Spinal cord (tissue), 10 donors: ENCODE results near the gene CACNA2D1. TPM values are rescaled to one million over a fixed set of nuclear protein-coding genes. Genes with fewer than 3 reads are reported as not detected.

Experiments used
- DNase-seq, 6 donors: peaks; one replicate each; pipeline versions ENCODE4 v3.0.0 to v3.0.0-alpha.2; 2013 to 2015; ENCODE audit warnings: low spot score in 6 of 6, low read depth in 4 of 6
- H3K27ac ChIP-seq: one replicate; pipeline ENCODE4 v1.5.1; 2013; ENCODE audit warnings: low read depth, low read length, control low read depth
- H3K27me3 ChIP-seq: one replicate; pipeline ENCODE4 v1.6.1; 2013; ENCODE audit warnings: low read length; ENCODE audit not compliant: control insufficient read depth, insufficient read depth
- H3K36me3 ChIP-seq: one replicate; pipeline ENCODE4 v1.6.1; 2013; ENCODE audit warnings: low read length; ENCODE audit not compliant: control insufficient read depth, insufficient read depth
- H3K4me1 ChIP-seq: one replicate; pipeline ENCODE4 v1.6.1; 2013; ENCODE audit warnings: low read length; ENCODE audit not compliant: control insufficient read depth, insufficient read depth
- H3K4me3 ChIP-seq: one replicate; pipeline ENCODE4 v1.5.1; 2013; ENCODE audit warnings: low read depth, low read length, control low read depth
- H3K9me3 ChIP-seq: one replicate; pipeline ENCODE4 v1.6.1; 2013; ENCODE audit warnings: low read length; ENCODE audit not compliant: control insufficient read depth, insufficient read depth
- WGBS: methylation state at CpG from one replicate; pipeline ENCODE4 v1.1.5; 2013; ENCODE audit warnings: missing lambda C conversion rate; ENCODE audit not compliant: insufficient coverage; 5-methylcytosine and 5-hydroxymethylcytosine counted together
- polyA plus RNA-seq, 2 donors: library from polyadenylated mRNA; unstranded; fragments of 120-200 nt; gene quantifications; one replicate each; pipeline ENCODE4 v1.2.1, GENCODE V29; 2013; ENCODE audit not compliant: insufficient read length in 2 of 2
- total RNA-seq, 2 donors: library from RNA; depleted of rRNA in 1 of 2; stranded (reverse); fragments of 120-200 nt in 1 of 2; fragments of >200 nt in 1 of 2; gene quantifications; one replicate each; pipeline versions ENCODE4 v1.2.3 to v1.2.4, GENCODE V29; 2013 to 2014
- donor health status: healthy.

Gene CACNA2D1
- total and polyA plus RNA-seq, 4 donors = 28.1 to 108 (median 42.0) TPM

DNA sequence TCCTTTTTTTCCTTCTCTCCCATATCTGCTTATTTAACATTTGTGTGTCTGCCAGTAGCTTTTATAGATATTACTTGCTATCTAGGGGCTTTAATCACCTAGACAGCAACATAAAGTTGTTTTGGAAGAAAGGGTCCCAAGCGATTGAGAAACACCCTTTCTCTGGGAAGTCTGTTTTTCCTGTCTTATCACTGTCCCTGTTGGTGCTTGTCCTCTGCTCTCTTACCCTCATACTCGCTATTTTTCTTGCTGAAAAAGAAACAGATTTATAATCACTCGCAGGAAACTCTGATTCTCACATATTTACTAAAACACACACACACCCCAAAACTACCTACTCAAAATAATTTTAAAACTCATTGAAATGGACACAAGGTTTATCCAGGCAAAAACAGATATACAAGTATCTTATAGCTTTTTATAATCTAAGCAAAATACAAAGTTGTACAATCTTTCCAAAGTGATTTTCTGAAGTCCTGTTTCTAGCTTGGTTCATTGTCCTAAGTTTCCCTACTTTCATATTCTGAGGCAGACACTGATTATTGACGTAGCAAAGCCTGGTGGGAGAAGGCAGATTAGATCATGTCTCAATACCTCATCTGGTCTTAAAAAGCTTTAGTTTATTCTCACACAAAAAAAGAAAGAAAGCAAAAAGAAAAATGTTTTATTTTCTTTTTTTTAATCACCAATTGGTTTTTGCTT lies 157.3 kb downstream of the CACNA2D1 start:
- H3K27me3 ChIP-seq = no peaks in the 10 kb centered on the region
- WGBS = no CpG with 5 or more reads among the region's 4 CpGs
- H3K36me3 ChIP-seq = no peaks in the 10 kb centered on the region
- no peaks in the 10 kb centered on the region for H3K9me3 ChIP-seq
- DNase-seq = no peak
- no peaks in the 10 kb centered on the region for H3K4me1 ChIP-seq
- no peak overlapping the region for H3K4me3 ChIP-seq
- no peak overlapping the region for H3K27ac ChIP-seq

DNA sequence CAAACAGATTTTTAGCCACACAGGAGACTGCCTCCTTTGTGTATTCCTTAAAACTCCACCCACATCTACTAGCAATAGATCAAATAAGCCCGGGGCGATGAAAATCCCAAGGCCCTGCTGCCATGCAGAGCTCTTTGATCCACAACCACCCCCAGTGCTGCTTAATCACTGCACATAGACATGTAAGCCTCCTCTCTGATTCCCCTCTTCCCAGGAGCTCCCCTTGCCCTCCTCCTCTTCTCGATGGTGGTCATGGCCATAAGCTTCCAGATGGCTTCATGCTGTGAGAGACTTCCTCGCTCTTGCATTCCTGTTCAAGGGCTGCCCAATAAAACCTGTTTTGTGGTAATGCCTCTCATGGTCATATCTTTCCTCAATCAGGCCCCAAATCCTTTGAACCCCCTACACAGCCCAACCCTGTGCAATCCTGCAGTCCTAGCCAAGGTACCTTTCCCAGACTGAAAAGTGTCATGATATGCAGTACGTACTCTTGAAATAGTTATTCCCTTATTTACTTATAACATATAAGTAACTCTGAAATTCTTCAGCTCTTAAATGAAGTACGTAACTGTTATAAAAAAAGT lies 158.5 kb downstream of the CACNA2D1 start:
- no peaks in the 10 kb centered on the region for H3K9me3 ChIP-seq
- no peak overlapping the region for H3K4me3 ChIP-seq
- H3K27me3 ChIP-seq = no peaks in the 10 kb centered on the region
- no peak overlapping the region for H3K27ac ChIP-seq
- WGBS = 61% methylated on average over 4 of the region's 6 CpGs
- DNase-seq = no peak
- no peaks in the 10 kb centered on the region for H3K36me3 ChIP-seq
- H3K4me1 ChIP-seq = no peaks in the 10 kb centered on the region

DNA sequence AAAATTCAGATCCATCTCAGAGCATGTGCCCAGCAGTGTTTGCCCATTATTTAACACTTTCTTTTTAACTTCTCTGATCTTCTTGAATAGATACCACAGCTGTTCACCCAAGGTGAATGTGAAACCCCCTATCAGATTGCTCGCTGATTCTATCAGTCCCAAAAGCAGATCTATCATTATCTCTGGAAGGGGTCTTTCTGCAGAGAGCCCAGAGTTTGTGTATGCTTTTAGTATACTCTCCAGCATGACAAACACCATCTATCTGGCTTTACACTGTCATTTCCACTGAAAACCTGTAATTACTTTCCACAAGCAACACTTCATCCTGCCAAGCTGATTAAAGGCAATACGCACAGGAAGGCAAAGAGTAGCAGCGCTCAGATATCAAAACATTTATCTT lies 168.2 kb downstream of the CACNA2D1 start:
- Histone ChIP-seq H3K9me3 (no peaks in the 10 kb centered on the region), H3K4me1 (no peaks in the 10 kb centered on the region), H3K4me3 (no peak overlapping the region), H3K36me3 (no peaks in the 10 kb centered on the region), H3K27me3 (no peaks in the 10 kb centered on the region), H3K27ac (no peak overlapping the region)
- DNase-seq = peak in 2 of 6 donors; percentile 22 to 41
- WGBS = 60% methylated on average over 1 of the region's 3 CpGs

DNA sequence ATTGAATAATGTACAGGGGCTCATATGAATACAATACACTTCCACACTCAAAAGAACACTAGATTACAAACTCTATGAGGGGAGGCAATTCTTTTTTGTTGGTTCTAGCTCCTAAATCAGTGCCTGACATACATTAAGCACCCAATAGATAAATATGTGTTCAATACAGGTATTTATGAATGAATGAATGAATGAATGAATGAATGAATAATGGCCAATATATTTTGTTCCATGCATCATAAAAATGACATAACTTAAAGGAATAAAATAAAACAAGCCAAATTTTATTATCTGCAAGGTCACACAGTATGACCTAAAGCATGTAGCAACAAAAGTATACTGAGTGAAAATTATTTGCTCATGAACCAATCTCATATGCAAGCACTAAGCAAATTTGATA lies 168.9 kb downstream of the CACNA2D1 start:
- Histone ChIP-seq H3K4me3 (no peak overlapping the region), H3K4me1 (no peaks in the 10 kb centered on the region), H3K27me3 (no peaks in the 10 kb centered on the region), H3K27ac (no peak overlapping the region), H3K9me3 (no peaks in the 10 kb centered on the region), H3K36me3 (no peaks in the 10 kb centered on the region)
- no peak for DNase-seq

DNA sequence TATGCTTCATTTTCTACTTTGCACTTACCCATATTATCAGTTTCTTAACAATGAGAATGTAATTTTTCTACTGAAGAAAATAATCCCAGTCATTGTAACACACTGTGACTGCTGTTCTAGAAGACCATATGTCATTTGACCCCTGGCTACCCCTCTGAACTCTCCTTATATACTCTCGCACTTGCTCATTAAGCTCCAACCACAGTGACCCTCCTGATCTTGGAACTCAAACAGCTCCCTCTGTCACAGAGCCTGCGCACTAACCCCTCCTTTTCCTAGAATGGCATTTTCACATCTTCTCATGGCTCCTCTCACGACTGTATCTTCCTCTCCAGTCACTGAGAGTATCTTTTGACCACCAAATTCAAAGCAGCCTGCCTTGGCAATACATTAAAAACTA lies 169.7 kb downstream of the CACNA2D1 start:
- no peaks in the 10 kb centered on the region for H3K36me3 ChIP-seq
- DNase-seq = no peak
- H3K27ac ChIP-seq = no peak overlapping the region
- H3K4me1 ChIP-seq = no peaks in the 10 kb centered on the region
- H3K9me3 ChIP-seq = no peaks in the 10 kb centered on the region
- 69% methylated on average over 3 of the region's 3 CpGs for WGBS
- no peaks in the 10 kb centered on the region for H3K27me3 ChIP-seq
- H3K4me3 ChIP-seq = no peak overlapping the region

DNA sequence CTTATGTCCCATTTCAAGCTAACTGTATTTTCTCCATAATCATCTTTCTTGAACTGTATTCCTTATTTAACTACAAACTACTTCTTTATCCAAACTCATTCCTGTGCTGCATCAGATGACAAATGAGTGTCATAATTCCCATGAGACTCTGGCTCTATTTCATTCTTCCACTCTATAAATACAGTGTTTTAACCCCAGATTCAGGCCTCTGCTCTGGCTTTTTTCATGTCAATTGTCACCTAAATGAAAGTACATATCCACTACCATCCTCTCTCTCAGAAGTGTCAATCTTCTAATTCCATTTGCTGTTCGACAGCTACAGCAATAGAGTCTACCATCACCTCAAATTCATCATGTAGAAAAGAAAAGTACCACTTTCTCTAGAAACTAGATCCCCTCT lies 172.7 kb downstream of the CACNA2D1 start:
- Histone ChIP-seq H3K9me3 (no peaks in the 10 kb centered on the region), H3K27ac (no peak overlapping the region), H3K4me1 (no peaks in the 10 kb centered on the region), H3K36me3 (no peaks in the 10 kb centered on the region), H3K27me3 (no peaks in the 10 kb centered on the region), H3K4me3 (no peak overlapping the region)
- no peak for DNase-seq
- 92% methylated on average over 1 of the region's 1 CpG for WGBS

DNA sequence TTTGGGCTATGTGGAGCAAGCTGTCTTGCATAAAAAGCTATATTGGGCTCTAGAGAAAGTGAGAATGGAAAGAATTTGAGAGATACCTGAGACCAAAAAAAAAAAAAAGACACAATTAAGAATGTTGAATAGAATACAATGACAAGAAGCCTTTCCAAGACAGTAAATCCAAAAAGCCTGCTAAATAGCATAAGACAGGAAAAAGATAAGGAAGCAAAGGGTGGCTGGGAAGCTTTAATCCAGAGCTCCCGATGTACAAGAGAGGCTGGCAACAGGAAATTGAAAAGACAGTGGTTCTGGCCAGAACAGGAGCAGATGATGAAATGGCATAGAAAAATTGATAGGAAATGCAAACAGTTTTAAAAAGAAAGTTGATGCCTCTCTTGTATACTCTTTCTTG lies 174.9 kb downstream of the CACNA2D1 start:
- no peak for DNase-seq
- 73% methylated on average over 1 of the region's 1 CpG for WGBS
- H3K4me3 ChIP-seq = no peak overlapping the region
- no peak overlapping the region for H3K27ac ChIP-seq
- no peaks in the 10 kb centered on the region for H3K9me3 ChIP-seq
- no peaks in the 10 kb centered on the region for H3K36me3 ChIP-seq
- H3K27me3 ChIP-seq = no peaks in the 10 kb centered on the region
- no peaks in the 10 kb centered on the region for H3K4me1 ChIP-seq

DNA sequence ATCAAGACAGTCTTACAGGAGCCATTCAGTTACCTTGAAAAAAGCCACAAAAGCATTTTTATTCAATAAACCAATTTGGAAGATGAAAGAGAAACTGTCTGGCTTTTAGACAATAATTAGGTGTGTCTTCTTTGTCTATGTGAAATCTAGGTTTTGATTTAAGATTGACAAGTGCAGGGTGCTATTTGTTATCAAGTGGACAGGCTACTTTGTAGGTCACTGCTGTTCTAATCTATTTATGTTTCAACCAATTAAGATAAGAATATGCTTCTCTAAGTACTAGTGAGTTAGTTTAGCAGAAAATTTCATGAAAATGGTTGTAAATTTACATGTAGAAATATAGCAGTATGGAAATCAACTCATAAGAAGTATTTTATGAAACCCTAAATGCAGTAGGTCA lies 177.5 kb downstream of the CACNA2D1 start:
- no peaks in the 10 kb centered on the region for H3K36me3 ChIP-seq
- DNase-seq = no peak
- H3K27me3 ChIP-seq = no peaks in the 10 kb centered on the region
- H3K9me3 ChIP-seq = no peaks in the 10 kb centered on the region
- no peak overlapping the region for H3K27ac ChIP-seq
- H3K4me1 ChIP-seq = no peaks in the 10 kb centered on the region
- H3K4me3 ChIP-seq = no peak overlapping the region

DNA sequence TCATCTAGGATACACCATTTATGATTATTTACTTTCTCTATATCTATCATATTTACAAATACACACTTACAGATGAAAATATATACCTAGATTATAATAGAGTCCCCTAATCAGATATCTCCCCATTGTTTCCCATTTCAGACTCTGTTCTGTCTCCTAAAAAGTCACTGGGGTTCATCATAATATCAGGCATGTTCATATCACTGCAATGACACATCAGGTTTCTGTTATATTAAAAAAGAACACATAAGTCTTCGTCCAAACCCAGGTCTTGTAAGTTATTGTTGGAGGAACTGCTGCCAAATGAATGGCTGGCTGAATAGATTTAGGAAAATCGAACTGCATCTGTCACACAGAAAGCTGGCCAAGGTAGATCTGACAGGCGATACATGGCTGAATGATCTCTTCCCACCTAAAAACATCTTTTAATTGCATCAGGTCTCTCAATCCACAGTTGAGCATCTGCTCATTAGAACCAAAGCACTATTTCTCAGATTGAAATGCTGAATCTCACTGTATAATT lies 178.7 kb downstream of the CACNA2D1 start:
- 24% methylated on average over 3 of the region's 3 CpGs for WGBS
- Histone ChIP-seq H3K4me3 (no peak overlapping the region), H3K9me3 (no peaks in the 10 kb centered on the region), H3K27me3 (no peaks in the 10 kb centered on the region), H3K36me3 (no peaks in the 10 kb centered on the region), H3K27ac (no peak overlapping the region), H3K4me1 (no peaks in the 10 kb centered on the region)
- peak in 2 of 6 donors; percentile 70 to 74 for DNase-seq
